Measurements from ENCODE around the gene C6orf89.
"Not testable (repeated sequence)": the region's sequence is repeated elsewhere in the genome, so short reads cannot be mapped to it uniquely, and the experiment has no call there.

Gene C6orf89

GRCh38 chr6:36925809-36926208, 40.1 kb downstream of the C6orf89 start:
- no peak for DNase-seq

- no peak for DNase-seq
Measured at GRCh38 chr6:36926708-36927513, 41.2 kb downstream of the C6orf89 start.

- no peak for DNase-seq
Measured at GRCh38 chr6:36927691-36928546, 42.2 kb downstream of the C6orf89 start.

GRCh38 chr6:36928547-36928918, 42.8 kb downstream of the C6orf89 start:
- no peak for DNase-seq

GRCh38 chr6:36929152-36929551, 43.4 kb downstream of the C6orf89 start:
- no peak for DNase-seq

GRCh38 chr6:36929607-36930006, 43.9 kb downstream of the C6orf89 start:
- DNase-seq, result no peak

GRCh38 chr6:36930483-36930882, 44.7 kb downstream of the C6orf89 start:
- no peak for DNase-seq

GRCh38 chr6:36933102-36933501, 47.4 kb downstream of the C6orf89 start:
- DNase-seq, result no peak

- no peak for DNase-seq
Measured at GRCh38 chr6:36933519-36933918, 47.8 kb downstream of the C6orf89 start.

- DNase-seq, result no peak
Measured at GRCh38 chr6:36934901-36935300, 49.1 kb downstream of the C6orf89 start.

GRCh38 chr6:36936824-36937223, 51.1 kb downstream of the C6orf89 start:
- no peak for DNase-seq

GRCh38 chr6:36937896-36938295, 52.1 kb downstream of the C6orf89 start:
- DNase-seq, result no peak

GRCh38 chr6:36938536-36938935, 52.8 kb downstream of the C6orf89 start:
- DNase-seq, result no peak

- not testable (repeated sequence) for DNase-seq
Measured at GRCh38 chr6:36939005-36939404, 53.3 kb downstream of the C6orf89 start.

GRCh38 chr6:36940027-36940426, 54.3 kb downstream of the C6orf89 start:
- no peak for DNase-seq

GRCh38 chr6:36941561-36941960, 55.8 kb downstream of the C6orf89 start:
- not testable (repeated sequence) for DNase-seq

- DNase-seq, result not testable (repeated sequence)
Measured at GRCh38 chr6:36942329-36942728, 56.6 kb downstream of the C6orf89 start.

- no peak for DNase-seq
Measured at GRCh38 chr6:36944650-36945049, 58.9 kb downstream of the C6orf89 start.

GRCh38 chr6:36945301-36945700, 59.5 kb downstream of the C6orf89 start:
- DNase-seq, result no peak

- DNase-seq, result no peak
Measured at GRCh38 chr6:36946526-36946925, 60.8 kb downstream of the C6orf89 start.

GRCh38 chr6:36947570-36948351, 62.0 kb downstream of the C6orf89 start:
- no peak for DNase-seq

GRCh38 chr6:36949076-36949475, 63.3 kb downstream of the C6orf89 start:
- not testable (repeated sequence) for DNase-seq

GRCh38 chr6:36949636-36950035, 63.9 kb downstream of the C6orf89 start:
- no peak for DNase-seq

All from NCI-H1417 treated with DMSO at 0.1 percent for 48 hours (cell line).